G401.6 (cell line): Measurements from ENCODE around the gene TPRN.
"Not testable (repeated sequence)": the region's sequence is repeated elsewhere in the genome, so short reads cannot be mapped to it uniquely, and the experiment has no call there.

ENCODE experiments used
- FAIRE-seq: peaks from 2 replicates; lab custom pipeline; 2012; peaks lifted over from hg19 to GRCh38; lab: Jason Lieb, UNC

TPRN gene

DNA sequence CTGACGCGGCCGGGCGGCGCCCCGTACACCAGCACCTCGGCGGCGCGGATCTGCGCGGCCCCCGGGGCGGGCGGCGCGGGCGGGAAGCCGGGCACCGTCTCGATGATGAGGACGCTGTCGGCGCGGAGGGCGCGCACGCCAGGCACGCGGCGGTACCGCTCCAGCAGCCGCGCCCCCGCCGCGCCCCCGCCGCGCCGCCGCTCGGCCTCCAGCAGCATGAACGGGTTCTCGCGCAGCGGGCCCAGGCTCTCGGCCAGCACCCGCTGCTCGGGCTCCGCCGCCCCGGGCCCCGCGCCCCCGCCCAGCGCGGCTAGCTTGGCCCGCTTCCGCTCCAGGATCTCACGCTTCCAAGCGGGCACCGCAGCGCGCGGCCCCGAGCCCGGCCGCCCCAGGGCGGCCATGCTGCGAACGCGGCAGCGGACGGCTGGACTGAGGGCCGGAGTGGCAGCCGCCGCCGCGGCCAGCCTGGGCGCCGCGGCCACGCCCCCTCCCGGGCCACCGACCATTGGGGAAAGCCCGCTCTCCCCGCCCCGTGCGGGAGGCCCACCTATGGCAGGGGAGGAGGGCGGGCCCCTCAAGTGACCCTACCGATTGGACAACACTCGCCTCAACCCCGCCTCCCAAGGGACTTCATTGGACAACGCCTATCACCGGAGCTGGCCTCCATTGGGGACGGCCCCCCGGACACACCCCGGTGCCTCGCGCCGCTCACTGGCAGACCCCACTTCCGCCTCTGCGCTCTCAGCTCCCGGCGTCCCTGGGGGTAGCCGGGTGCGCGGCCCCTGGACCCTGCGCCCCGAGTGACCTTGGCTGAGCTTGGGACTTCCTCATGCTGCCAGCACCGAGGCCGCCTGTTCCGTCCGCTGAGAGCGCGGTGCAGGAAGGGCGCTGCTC lies at the start of gene TPRN:
Gene TPRN, minus strand, starts transcription at position 431 of the 894 bp plus-strand sequence. Its CDS starts 30 bp downstream, at position 401.
- FAIRE-seq: peak; percentile 95

GRCh38 chr9:137247916-137248175 lies 47.3 kb upstream of the TPRN start:
- no peak for FAIRE-seq

- no peak for FAIRE-seq
Observed at GRCh38 chr9:137247135-137247915, 46.8 kb upstream of the TPRN start.

DNA sequence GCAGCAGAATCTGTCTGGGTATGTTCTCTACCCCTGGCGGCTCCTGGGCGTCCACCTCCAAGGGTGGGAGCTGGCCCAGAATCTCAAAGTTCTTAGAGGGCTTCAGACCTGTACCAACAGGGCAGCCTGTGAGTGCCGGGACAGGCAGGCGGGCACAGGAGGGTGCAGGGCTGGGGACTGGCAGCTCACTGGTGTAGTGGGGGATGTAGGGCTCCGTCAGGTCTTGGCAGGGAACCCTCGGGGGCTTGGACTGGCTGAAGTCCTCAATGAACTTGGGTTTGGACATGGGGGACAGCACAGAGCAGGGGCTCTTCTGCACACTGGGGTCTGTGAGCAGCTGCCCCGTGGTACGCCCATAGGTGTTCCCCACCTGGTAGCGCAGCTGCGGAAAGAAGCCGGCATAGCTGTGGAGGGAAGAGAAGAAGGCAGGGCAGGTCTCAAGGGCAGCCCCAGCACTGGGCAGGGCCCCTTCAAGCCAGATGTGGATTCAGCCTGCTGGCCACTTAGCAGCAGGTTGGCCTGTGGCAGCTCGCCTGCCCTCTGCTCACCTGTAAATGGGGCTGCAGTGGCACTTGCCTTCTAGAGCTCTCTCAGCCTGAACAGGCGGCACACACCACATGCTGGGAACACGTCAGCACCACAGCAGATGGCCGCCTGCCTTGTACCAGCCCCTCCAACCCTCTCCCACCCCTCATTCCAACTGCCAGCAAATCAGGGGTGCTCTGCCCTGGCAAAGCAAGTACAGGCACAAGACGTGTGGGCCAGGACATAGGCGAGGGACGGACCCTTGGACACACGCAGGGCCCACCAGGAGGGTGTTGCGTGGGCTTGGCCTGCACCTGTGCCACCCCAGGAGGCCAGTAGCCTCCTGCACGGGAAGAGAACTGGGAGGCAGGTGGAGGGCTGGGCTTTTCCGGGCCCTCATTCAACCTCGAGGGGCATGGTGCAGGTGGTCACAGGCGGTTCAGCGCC lies 45.2 kb upstream of the TPRN start:
- no peak for FAIRE-seq

DNA sequence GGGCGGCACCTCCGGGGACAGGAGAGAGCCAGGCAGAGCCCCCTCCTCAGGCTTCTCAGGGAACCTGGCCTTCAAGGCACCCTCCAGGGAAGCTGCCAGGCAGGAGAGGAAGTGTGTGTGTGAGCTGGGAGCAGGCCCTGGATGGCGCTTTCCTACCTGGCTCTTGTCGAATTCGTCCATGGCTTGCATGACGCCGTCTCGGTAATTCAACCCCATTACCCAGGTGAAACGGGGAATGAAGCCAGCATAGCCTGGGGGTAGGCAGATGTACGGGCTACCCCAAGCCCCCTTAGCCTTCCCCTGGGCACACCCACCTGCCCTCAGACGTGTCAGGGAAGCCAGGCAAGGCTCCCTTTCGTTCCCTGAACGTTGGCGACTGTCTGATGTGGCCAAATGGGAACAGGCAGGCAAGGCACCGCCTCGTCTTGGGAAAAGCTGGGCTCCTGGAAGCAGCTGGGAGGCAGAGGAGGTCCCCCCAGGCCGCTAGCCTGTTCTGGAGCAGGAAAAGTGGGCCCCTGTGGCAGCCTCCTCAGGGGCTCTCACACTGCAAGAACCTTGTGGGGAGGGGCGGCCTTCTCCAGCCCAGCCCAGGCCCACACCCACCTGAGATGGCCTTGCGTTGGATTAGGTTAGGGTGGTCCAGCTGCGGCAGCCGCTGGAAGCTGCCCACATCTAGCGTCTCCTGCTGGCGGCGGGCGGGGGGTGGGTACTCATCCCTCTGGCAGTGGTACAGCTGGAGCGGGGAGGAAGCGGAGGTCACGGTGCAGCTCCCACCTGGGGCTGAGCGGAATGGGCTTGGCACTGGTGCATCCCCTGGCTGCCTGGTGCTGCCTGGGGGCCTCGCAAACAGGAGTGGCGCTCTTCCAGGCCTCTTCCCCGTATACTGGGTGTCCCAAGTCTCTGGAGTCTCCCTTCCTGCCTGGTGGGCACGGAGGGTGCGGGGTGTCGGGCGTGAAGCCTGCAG lies 44.2 kb upstream of the TPRN start:
- no peak for FAIRE-seq

GRCh38 chr9:137243626-137244485 lies 43.3 kb upstream of the TPRN start:
- no peak for FAIRE-seq

GRCh38 chr9:137243266-137243625 lies 42.7 kb upstream of the TPRN start:
- not testable (repeated sequence) for FAIRE-seq

GRCh38 chr9:137242269-137243203 lies 42.0 kb upstream of the TPRN start:
- FAIRE-seq: no peak

DNA sequence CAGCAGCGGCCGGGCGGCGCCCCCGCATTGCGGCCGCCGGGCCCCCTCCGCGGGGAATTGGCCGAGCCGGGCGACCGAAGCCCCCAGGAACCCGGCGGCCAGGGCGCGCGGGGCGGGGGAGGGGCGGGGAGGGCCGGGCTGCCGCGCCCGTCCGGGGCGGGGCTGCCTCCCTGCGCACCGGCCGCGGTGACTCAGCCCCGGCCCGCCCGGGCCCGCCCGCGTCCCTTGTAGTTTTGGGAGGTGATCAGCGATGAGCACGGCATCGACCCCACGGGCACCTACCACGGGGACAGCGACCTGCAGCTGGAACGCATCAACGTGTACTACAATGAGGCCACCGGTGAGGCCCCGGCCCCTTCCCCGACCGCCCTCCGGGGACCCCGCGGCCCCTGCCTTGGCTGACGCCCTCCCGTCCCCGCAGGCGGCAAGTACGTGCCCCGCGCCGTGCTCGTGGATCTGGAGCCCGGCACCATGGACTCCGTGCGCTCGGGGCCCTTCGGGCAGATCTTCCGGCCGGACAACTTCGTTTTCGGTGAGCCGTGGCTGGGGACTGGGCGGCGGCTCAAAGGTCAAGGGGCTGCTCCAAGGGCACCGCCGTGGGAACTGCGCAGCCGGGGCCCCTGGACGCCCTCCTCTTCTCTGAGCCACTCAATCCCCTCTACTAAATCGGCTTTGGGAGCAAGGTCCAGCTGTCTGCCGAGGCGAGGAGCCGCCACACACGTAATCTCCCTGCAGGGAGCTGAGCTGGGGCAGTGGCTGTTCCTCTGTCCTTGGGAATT lies 41.1 kb upstream of the TPRN start:
- no peak for FAIRE-seq

DNA sequence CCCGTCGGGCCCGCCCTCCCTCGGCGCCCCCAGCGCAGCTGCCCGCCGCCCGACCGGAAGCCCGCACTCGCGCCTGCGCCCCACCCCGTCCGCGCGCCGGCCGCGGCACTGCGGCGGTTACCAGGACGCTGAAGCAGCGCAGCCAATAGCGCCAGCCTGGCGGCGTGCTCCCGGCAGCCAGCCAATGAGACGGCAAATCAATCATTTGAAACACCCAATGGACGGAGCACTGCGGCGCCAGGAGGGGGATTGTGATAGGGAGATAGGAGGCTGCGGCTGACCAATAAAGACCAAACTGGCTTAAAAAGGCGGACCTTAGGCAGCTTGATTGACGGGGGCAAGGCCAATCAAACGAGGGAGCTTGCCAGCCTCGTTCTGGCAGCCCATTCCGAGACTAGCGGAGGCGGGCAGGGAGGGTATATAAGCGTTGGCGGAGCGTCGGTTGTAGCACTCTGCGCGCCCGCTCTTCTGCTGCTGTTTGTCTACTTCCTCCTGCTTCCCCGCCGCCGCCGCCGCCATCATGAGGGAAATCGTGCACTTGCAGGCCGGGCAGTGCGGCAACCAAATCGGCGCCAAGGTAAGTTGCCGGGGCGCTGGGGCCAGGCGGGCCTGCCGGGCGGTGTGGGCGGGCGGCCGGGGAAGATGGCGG lies 40.4 kb upstream of the TPRN start, which contains the start of gene TUBB4B:
Gene TUBB4B, plus strand, starts transcription at position 447 of the 649 bp plus-strand sequence. Its CDS starts 74 bp downstream, at position 521.
- FAIRE-seq: peak; percentile 98

- no peak for FAIRE-seq
Observed at GRCh38 chr9:137240318-137240840, 39.8 kb upstream of the TPRN start.

- FAIRE-seq: not testable (repeated sequence)
Observed at GRCh38 chr9:137239541-137240200, 39.1 kb upstream of the TPRN start.

DNA sequence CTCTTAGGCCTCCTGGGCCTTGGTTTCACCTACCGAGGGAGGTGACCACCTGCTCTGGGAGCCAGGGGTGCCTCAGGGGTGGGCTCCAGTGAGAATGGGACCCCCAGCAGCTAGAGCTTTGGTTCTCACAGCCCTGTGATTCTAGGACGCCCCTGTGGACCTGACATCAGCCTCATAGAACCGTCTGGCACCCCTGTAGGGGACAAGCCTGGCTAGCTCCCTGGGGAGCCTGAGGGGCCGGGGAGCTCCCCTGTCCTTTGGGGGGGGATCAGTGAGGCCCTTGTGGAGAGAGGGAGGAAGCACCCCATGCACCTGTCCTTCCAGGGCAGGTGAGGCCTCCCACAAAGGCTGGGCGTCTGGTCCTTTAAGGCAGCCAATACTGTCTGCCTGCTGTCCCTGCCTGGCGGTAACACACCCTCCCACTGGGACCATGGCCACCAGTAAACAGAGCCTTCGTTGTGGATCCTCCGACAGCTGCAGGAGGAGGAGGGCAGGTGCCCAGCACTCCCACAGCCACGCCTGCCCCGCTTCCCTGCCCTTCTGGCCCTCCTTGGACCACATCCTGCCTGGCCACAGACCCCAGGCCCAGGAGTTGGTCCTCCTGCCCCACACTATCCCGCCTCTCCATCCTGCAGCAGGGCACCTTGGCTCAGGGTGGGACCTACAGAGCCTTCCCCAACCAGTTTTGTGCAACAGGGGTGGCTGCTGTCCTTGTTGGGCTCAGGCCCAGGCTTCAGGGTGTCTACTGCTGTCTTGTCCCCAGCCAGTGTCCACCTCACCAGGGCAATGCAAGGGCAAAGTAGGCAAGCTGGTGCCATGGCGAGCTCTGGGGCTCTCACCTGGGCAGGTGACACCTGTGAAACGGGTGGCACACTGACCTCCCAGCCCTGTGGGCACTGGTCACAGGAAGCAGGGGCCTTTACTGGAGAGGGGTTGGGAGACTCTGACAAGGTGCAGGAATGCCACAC lies 37.5 kb upstream of the TPRN start:
- FAIRE-seq: no peak

DNA sequence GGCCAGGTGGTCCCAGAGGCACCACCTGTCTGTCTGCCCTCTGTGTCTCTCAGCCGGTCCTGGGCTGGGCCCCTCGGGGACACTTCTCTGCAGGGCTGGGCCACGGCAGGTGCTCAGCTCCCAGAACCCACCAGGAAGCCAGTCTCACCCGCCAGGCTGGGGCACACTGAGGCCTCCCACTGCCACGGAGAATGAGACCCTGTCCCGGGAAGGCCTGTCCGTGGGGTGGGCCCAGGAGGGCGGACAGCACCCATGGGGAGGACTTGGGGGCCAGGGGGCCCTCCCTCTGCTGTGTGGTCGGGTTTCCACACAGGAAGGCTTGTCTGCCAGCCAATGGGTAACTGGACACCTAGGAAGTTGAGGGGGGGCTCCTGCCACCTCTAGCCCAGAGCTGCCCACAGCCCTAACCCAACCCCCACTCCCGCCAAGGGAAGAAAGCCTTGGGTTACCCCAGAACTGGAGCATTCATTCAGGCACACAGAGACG lies 36.4 kb upstream of the TPRN start:
- no peak for FAIRE-seq

DNA sequence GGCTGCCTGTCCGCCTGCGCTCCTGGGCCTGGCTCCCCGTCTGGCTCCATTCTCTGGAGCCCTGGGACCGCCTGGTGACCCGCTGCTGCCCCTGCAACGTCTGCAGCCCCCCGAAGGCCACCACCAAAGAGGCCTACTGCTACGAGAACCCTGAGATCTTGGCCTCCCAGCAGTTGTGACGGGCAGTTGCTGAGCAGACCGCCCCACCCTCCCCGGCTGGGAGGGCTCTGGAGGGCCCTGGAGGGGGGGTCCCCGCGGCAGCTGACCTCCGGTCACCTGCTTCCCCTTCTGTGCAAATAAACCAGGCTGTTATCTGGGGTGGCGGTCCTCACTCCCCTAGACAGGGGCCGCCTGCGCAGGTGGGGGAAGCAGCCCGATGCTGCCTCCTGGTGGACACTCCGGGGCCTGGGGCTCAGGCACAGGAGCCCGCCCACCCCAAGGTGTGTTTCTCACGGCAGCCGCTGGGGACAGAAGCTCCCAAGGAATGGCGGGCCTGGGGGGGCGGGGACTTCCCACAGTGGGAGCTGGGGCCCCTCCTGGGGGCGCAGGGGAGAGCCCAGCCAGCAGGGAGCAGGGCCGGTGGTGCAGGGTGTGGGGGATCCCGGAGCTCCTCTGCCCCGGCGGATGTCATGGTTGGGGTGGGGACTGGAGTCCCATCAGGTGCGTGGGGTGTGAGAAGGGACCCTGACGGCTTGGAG lies 35.8 kb upstream of the TPRN start:
- FAIRE-seq: no peak
